Measurements from ENCODE around the gene RFX3.

- TF ChIP-seq CTCF (IDR thresholded peaks at IDR 0.05; ENCODE audit: low read depth, low read length, poor library complexity, severe bottlenecking) (no peak), EZH2phosphoT487 (IDR thresholded peaks at IDR 0.05; ENCODE audit: borderline replicate concordance, low read length) (no peak)
These were observed 1.5 kb upstream of the RFX3 start for GRCh38 chr9:3526997-3527940.

Data from DOHH2 (cell line).